Measurements from ENCODE around the gene DENND2A.

DENND2A gene

DNA sequence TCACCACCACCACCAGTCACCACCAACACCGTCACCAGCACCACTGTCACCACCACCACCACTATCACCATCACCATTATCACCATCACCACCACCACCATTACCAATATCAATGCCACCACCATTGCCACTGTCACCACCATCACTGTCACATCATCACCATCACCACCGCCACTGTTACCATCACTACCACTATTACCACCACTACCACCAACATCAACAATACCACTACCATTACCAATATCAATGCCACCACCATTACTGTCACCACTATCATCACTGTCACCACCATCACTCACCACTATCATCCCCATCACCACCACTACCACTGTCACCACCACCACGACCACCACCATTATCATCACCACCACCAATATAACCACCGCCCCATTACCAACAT lies 14.0 kb upstream of the DENND2A start:
- TF ChIP-seq, protein P1, sequence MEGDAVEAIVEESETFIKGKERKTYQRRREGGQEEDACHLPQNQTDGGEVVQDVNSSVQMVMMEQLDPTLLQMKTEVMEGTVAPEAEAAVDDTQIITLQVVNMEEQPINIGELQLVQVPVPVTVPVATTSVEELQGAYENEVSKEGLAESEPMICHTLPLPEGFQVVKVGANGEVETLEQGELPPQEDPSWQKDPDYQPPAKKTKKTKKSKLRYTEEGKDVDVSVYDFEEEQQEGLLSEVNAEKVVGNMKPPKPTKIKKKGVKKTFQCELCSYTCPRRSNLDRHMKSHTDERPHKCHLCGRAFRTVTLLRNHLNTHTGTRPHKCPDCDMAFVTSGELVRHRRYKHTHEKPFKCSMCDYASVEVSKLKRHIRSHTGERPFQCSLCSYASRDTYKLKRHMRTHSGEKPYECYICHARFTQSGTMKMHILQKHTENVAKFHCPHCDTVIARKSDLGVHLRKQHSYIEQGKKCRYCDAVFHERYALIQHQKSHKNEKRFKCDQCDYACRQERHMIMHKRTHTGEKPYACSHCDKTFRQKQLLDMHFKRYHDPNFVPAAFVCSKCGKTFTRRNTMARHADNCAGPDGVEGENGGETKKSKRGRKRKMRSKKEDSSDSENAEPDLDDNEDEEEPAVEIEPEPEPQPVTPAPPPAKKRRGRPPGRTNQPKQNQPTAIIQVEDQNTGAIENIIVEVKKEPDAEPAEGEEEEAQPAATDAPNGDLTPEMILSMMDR (conservative IDR thresholded peaks at IDR 0.05; ENCODE audit: low read length) = no peak
- no peak for DNase-seq (ENCODE audit: low read depth)
- no peak overlapping the region for H3K4me3 ChIP-seq (ENCODE audit: low read length)

DNA sequence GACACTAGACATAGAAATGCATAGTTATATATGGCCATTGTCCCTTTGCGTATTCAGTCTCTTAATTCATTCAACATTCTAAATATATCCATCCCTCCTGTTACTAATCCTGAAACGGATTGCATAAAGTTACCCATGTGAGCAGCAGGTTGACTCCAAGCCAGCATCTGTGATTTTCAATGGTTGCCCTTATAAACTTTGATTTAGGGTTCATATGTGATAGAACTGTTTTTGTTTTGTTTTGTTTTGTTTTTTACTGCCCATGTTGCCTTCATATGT lies 13.4 kb upstream of the DENND2A start:
- TF ChIP-seq, protein P1 (conservative IDR thresholded peaks at IDR 0.05; ENCODE audit: low read length) = no peak
- H3K4me3 ChIP-seq (ENCODE audit: low read length) = no peak overlapping the region
- DNase-seq (ENCODE audit: low read depth) = no peak

DNA sequence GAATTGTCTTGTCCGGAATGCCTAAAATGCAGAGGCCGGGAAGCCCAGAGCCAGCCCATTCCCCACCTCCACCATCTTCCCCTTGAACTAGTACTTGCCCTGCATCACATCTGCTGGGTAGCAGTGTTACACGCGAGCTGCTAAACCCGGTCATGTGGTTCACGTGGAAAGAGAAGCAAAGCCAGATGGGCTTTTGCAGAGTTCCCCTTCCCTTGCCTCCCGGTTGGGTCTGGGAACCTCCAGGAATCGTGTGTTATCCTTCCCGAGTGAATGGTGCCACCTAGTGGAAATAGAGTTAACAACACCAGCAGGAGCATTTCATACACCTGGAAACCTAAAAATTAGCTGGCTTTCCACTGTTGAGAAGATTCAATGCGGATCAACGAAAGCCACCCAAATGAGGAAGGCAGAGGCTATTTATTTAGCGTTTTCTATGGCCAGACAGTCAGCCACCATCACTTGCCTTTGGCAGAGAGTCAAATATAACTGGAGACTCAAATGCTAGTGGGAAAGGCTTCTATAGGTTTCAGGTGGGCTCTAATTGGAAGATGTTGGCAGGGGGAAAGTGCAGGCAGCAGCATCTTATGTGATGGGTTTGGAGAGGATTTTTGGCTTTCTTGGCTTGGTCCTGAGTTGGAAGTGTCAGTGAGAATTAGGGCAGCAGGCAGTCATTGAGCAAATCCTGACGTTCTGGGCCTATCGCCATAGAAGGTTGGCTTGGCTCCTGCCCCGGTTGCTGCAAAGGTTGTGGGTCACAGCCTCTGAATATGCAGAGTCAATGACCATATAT lies 12.9 kb upstream of the DENND2A start:
- peak; percentile 86 for DNase-seq (ENCODE audit: low read depth)
- H3K4me3 ChIP-seq (ENCODE audit: low read length) = no peak overlapping the region
- TF ChIP-seq, protein P1 (conservative IDR thresholded peaks at IDR 0.05; ENCODE audit: low read length) = peak; percentile 93

DNA sequence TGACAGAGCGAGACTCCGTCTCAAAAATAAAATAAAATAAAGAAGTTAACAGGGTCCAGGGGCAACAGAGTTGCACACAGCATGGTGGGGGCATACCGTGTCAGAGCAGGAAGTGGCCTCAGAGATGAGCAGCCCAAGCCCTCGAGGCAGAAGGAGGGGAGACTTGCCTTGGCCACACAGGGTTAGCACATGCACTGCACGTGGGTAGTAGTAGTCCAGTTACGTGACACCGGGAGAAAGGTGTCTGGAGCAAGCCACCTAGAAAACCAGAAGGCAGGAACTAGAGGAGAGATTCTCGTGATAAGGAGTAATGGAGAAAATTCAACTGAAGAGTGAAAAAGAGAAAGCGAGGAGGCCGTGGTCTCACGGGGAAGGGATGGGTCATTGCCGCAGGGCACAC lies 9.8 kb upstream of the DENND2A start:
- TF ChIP-seq, protein P1 (conservative IDR thresholded peaks at IDR 0.05; ENCODE audit: low read length) = no peak
- DNase-seq (ENCODE audit: low read depth) = no peak
- no peak overlapping the region for H3K4me3 ChIP-seq (ENCODE audit: low read length)

DNA sequence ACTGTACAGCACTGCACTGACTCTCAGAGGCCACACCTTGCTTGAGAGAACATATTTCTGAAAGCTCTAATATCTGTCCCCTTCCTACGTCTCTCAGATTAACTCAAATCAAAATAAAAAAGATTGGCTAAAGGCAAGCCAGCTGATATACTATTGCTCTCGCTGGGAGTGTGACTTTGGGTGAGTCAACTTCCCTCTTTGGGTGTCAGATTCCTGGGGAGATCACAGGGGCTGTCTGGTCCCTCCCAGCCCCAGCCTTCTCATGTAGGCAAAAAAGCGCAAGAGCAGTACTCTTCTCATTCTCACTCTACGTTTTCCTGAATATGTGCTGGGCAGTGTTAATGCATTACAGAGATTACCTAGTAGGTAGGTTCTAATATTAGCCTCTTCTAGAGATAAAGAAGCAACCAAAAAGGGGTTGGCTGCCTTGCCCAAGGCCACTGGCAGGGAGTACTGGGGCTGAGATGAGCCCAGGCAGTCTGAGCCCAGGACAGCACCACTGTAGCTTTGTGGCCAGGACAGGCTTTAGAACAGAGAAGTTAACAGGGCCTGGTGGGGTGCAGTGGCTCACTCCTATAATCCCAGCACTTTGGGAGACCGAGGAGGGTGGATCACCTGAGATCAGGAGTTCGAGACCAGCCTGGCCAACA lies 9.1 kb upstream of the DENND2A start:
- no peak overlapping the region for H3K4me3 ChIP-seq (ENCODE audit: low read length)
- TF ChIP-seq, protein P1 (conservative IDR thresholded peaks at IDR 0.05; ENCODE audit: low read length) = no peak
- DNase-seq (ENCODE audit: low read depth) = no peak

DNA sequence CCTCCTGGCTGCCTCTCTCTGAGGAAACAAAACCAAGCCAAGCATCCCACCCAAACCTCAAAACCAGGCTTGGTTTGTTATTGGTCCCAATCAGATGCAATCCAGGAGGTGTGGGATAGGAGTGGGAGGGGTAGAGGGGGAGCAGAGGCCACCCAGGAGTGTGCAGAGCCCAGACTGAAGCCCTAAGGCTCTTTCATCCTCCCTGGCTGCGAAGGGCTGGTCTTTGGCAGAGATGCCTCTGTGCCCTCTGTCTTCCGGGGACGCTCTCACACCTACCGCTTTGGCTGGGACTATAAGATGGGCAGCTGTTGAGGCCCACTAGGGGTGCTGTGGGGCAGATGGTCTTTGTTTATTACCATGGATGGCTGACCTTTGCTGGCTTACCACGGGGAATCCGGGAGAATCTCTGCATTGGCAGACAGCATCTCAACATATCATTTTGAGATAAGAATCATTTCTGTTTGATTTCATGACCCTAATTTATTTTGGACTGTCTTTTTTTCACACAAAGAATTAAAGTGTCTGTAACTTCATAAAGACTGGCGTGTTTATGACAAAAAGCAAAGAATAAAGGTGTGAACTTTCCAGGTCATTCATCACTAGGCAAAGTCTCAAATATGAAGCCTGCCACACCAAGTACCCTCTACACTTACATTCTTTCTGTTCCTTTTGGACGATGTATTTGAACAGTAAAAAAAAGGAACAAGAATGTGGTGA lies 6.5 kb upstream of the DENND2A start:
- TF ChIP-seq, protein P1 (conservative IDR thresholded peaks at IDR 0.05; ENCODE audit: low read length) = peak; percentile 59
- DNase-seq (ENCODE audit: low read depth) = no peak
- H3K4me3 ChIP-seq (ENCODE audit: low read length) = no peak overlapping the region
